Stimulated activated naive CD8-positive, alpha-beta T cell treated with anti-CD3 and anti-CD28 coated beads, Interleukin-15, amount 100 ng/mL, for 72 hours (primary cell): ENCODE data around the gene LSAMP.
A peak's percentile ranks its signal among the peaks of the same experiment; 100 is the strongest.
"Not testable (repeated sequence)": the region's sequence is repeated elsewhere in the genome, so short reads cannot be mapped to it uniquely, and the experiment has no call there.

Experiments used
- ATAC-seq: fragments of 150-1000 bp; cut with Tn5 transposase; 2 replicates; pipeline ENCODE4 v1.10.0; 2021; ENCODE audit warnings: mild to moderate bottlenecking, moderate library complexity
- DNase-seq, 2 donors: peaks; one replicate each; pipeline ENCODE4 v3.0.0; 2021 to 2022
- H3K27ac Mint-ChIP-seq, 2 donors: one replicate each; pipeline ENCODE4 v1.8.0; 2022; ENCODE audit warnings: mild to moderate bottlenecking in 2 of 2, mixed read lengths in 2 of 2, moderate library complexity in 2 of 2
- H3K27me3 Mint-ChIP-seq: one replicate; pipeline ENCODE4 v1.8.0; 2022; ENCODE audit warnings: mixed read lengths
- H3K4me1 Mint-ChIP-seq: one replicate; pipeline ENCODE4 v1.8.0; 2022; ENCODE audit warnings: mild to moderate bottlenecking, mixed read lengths
- H3K4me3 Mint-ChIP-seq, 2 donors: one replicate each; pipeline ENCODE4 v1.8.0; 2022; ENCODE audit warnings: mild to moderate bottlenecking in 2 of 2, mixed read lengths in 2 of 2, moderate library complexity in 1 of 2
- H3K9me3 Mint-ChIP-seq, 2 donors: one replicate each; pipeline ENCODE4 v1.8.0; 2022; ENCODE audit warnings: mixed read lengths in 2 of 2

Gene LSAMP

GRCh38 chr3:116070516-116071278 is 374.6 kb downstream of the LSAMP start:
- H3K4me3 Mint-ChIP-seq, H3K4me1 Mint-ChIP-seq, ATAC-seq, H3K27ac Mint-ChIP-seq, H3K27me3 Mint-ChIP-seq, DNase-seq, H3K9me3 Mint-ChIP-seq: not testable (repeated sequence)

GRCh38 chr3:116070061-116070460 is 375.2 kb downstream of the LSAMP start:
- Mint-ChIP-seq H3K4me3 (no peak overlapping the region), H3K9me3 (peaks cover 0 to 8% of the 10 kb centered on the region in 2 donors), H3K4me1 (no peaks in the 10 kb centered on the region), H3K27ac (no peak overlapping the region), H3K27me3 (no peaks in the 10 kb centered on the region)
- ATAC-seq (no peak), DNase-seq (no peak)

GRCh38 chr3:116069024-116069423 is 376.3 kb downstream of the LSAMP start:
- Mint-ChIP-seq H3K4me1 (no peaks in the 10 kb centered on the region), H3K9me3 (peaks cover 0 to 8% of the 10 kb centered on the region in 2 donors), H3K4me3 (no peak overlapping the region), H3K27me3 (no peaks in the 10 kb centered on the region), H3K27ac (no peak overlapping the region)
- ATAC-seq: no peak
- DNase-seq: no peak

- H3K27me3 Mint-ChIP-seq: no peaks in the 10 kb centered on the region
- H3K27ac Mint-ChIP-seq: peak overlapping the region in 1 of 2 donors; percentile 16
- DNase-seq: no peak
- peaks cover 0 to 8% of the 10 kb centered on the region in 2 donors for H3K9me3 Mint-ChIP-seq
- no peak for ATAC-seq
- H3K4me3 Mint-ChIP-seq: no peak overlapping the region
- no peaks in the 10 kb centered on the region for H3K4me1 Mint-ChIP-seq
Measured at GRCh38 chr3:116067326-116067725, 378.0 kb downstream of the LSAMP start.

GRCh38 chr3:116065501-116065900 is 379.8 kb downstream of the LSAMP start:
- Mint-ChIP-seq H3K27ac (no peak overlapping the region), H3K4me3 (no peak overlapping the region), H3K4me1 (no peaks in the 10 kb centered on the region), H3K9me3 (peaks cover 0 to 4% of the 10 kb centered on the region in 2 donors), H3K27me3 (no peaks in the 10 kb centered on the region)
- no peak for DNase-seq
- ATAC-seq: no peak

- H3K9me3 Mint-ChIP-seq: peaks cover 4 to 7% of the 10 kb centered on the region in 2 donors
Measured at GRCh38 chr3:116064646-116065045, 380.6 kb downstream of the LSAMP start.

GRCh38 chr3:116059421-116060096 is 385.7 kb downstream of the LSAMP start:
- Mint-ChIP-seq H3K27ac (no peak overlapping the region), H3K9me3 (peaks cover 0 to 7% of the 10 kb centered on the region in 2 donors), H3K4me3 (no peak overlapping the region), H3K27me3 (no peaks in the 10 kb centered on the region), H3K4me1 (no peaks in the 10 kb centered on the region)
- ATAC-seq (no peak), DNase-seq (no peak)

More at GRCh38 chr3:116064646-116065045, 380.6 kb downstream of the LSAMP start:
- Mint-ChIP-seq H3K4me1 (no peaks in the 10 kb centered on the region), H3K27me3 (no peaks in the 10 kb centered on the region), H3K4me3 (no peak overlapping the region), H3K27ac (no peak overlapping the region)
- DNase-seq (no peak), ATAC-seq (no peak)

- H3K4me1 Mint-ChIP-seq: no peaks in the 10 kb centered on the region
- no peaks in the 10 kb centered on the region for H3K27me3 Mint-ChIP-seq
- peaks cover 0 to 7% of the 10 kb centered on the region in 2 donors for H3K9me3 Mint-ChIP-seq
- H3K27ac Mint-ChIP-seq: no peak overlapping the region
- no peak for DNase-seq
- no peak for ATAC-seq
- H3K4me3 Mint-ChIP-seq: no peak overlapping the region
Measured at GRCh38 chr3:116058844-116059243, 386.4 kb downstream of the LSAMP start.

GRCh38 chr3:116057400-116058006 is 387.8 kb downstream of the LSAMP start:
- DNase-seq: no peak
- H3K4me3 Mint-ChIP-seq: no peak overlapping the region
- H3K27ac Mint-ChIP-seq: no peak overlapping the region
- H3K9me3 Mint-ChIP-seq: peaks cover 0 to 7% of the 10 kb centered on the region in 2 donors
- no peaks in the 10 kb centered on the region for H3K4me1 Mint-ChIP-seq
- no peak for ATAC-seq
- H3K27me3 Mint-ChIP-seq: no peaks in the 10 kb centered on the region

- DNase-seq (no peak), ATAC-seq (no peak)
- Mint-ChIP-seq H3K4me3 (no peak overlapping the region), H3K27ac (no peak overlapping the region), H3K4me1 (no peaks in the 10 kb centered on the region), H3K27me3 (no peaks in the 10 kb centered on the region), H3K9me3 (peaks cover 0 to 7% of the 10 kb centered on the region in 2 donors)
Measured at GRCh38 chr3:116056280-116056679, 389.0 kb downstream of the LSAMP start.

GRCh38 chr3:116053017-116053416 is 392.3 kb downstream of the LSAMP start:
- Mint-ChIP-seq H3K27me3 (no peaks in the 10 kb centered on the region), H3K4me3 (no peak overlapping the region), H3K4me1 (no peaks in the 10 kb centered on the region), H3K27ac (no peak overlapping the region), H3K9me3 (no peaks in the 10 kb centered on the region)
- ATAC-seq: no peak
- no peak for DNase-seq

- Mint-ChIP-seq H3K27me3 (no peaks in the 10 kb centered on the region), H3K27ac (no peak overlapping the region), H3K9me3 (no peaks in the 10 kb centered on the region), H3K4me3 (no peak overlapping the region), H3K4me1 (no peaks in the 10 kb centered on the region)
- ATAC-seq: no peak
- no peak for DNase-seq
Measured at GRCh38 chr3:116052602-116053001, 392.7 kb downstream of the LSAMP start.

- Mint-ChIP-seq H3K27ac (no peak overlapping the region), H3K4me1 (no peaks in the 10 kb centered on the region), H3K4me3 (no peak overlapping the region), H3K27me3 (no peaks in the 10 kb centered on the region), H3K9me3 (no peaks in the 10 kb centered on the region)
- DNase-seq: no peak
- ATAC-seq: no peak
Measured at GRCh38 chr3:116051586-116051985, 393.7 kb downstream of the LSAMP start.

- ATAC-seq (no peak), DNase-seq (no peak)
- Mint-ChIP-seq H3K4me1 (no peaks in the 10 kb centered on the region), H3K4me3 (no peak overlapping the region), H3K9me3 (no peaks in the 10 kb centered on the region), H3K27ac (no peak overlapping the region), H3K27me3 (no peaks in the 10 kb centered on the region)
Measured at GRCh38 chr3:116051040-116051439, 394.2 kb downstream of the LSAMP start.

- ATAC-seq (no peak), DNase-seq (no peak)
- H3K4me3 Mint-ChIP-seq: no peak overlapping the region
- no peaks in the 10 kb centered on the region for H3K9me3 Mint-ChIP-seq
- H3K27me3 Mint-ChIP-seq: no peaks in the 10 kb centered on the region
- no peak overlapping the region for H3K27ac Mint-ChIP-seq
- H3K4me1 Mint-ChIP-seq: no peaks in the 10 kb centered on the region
Measured at GRCh38 chr3:116050311-116050915, 394.9 kb downstream of the LSAMP start.

- no peak for ATAC-seq
- Mint-ChIP-seq H3K4me3 (no peak overlapping the region), H3K4me1 (no peaks in the 10 kb centered on the region), H3K27me3 (no peaks in the 10 kb centered on the region), H3K9me3 (no peaks in the 10 kb centered on the region), H3K27ac (no peak overlapping the region)
- DNase-seq: no peak
Measured at GRCh38 chr3:116048991-116049390, 396.3 kb downstream of the LSAMP start.
